Measurements from ENCODE around the gene EHMT1. TPM values are rescaled to one million over a fixed set of nuclear protein-coding genes. Genes with fewer than 3 reads are reported as not detected.
A peak's percentile ranks its signal among the peaks of the same experiment; 100 is the strongest.

Gene EHMT1
- total RNA-seq, 1 donor from 2014 or later, result 163 TPM

DNA sequence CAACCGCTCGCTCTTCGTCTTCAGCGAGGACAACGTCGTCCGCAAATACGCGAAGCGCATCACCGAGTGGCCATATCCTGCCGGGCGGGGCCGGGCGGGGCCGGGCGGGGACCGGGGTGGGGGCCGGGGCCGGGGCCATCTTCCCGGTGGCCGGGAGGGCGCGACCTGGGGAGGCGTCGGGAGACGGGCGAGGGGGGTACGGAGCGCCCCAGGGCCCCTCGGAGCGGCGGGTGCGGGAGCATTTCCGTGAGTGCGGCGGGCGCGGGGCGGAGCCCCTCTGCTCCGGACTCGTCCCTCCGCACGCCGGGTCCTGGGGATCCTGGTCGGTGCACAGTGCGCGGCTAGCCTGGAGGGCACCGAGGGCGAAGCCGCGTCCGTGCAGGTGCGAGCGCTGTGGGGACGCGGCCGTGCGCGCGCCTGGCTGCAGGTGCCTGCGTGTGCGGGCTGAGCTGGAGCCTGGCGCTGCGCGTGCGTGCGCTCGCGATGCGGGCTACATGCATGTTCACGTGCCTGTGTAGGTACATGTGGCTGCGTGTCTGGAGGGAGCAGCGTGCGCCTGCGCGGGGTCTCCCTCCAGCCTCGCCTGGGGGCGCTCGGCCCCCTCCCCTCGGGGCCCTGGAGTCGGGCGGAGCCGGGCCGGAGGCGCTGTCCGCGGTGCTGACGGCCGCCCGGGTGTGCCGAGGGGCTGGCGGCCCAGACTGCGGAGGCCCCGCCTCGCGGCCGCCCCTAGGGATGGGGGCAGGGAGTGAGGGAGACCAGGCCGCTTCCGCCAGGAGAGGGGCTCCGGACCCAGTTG lies 259.5 kb downstream of the EHMT1 start:
- no peaks in the 10 kb centered on the region for H3K4me1 Mint-ChIP-seq
- TF ChIP-seq, protein P1, sequence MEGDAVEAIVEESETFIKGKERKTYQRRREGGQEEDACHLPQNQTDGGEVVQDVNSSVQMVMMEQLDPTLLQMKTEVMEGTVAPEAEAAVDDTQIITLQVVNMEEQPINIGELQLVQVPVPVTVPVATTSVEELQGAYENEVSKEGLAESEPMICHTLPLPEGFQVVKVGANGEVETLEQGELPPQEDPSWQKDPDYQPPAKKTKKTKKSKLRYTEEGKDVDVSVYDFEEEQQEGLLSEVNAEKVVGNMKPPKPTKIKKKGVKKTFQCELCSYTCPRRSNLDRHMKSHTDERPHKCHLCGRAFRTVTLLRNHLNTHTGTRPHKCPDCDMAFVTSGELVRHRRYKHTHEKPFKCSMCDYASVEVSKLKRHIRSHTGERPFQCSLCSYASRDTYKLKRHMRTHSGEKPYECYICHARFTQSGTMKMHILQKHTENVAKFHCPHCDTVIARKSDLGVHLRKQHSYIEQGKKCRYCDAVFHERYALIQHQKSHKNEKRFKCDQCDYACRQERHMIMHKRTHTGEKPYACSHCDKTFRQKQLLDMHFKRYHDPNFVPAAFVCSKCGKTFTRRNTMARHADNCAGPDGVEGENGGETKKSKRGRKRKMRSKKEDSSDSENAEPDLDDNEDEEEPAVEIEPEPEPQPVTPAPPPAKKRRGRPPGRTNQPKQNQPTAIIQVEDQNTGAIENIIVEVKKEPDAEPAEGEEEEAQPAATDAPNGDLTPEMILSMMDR (conservative IDR thresholded peaks at IDR 0.05), result no peak
- H3K36me3 Mint-ChIP-seq (ENCODE audit: low read depth), result no peaks in the 10 kb centered on the region
- H3K4me3 Mint-ChIP-seq, result no peak overlapping the region
- H3K27me3 Mint-ChIP-seq (ENCODE audit: low read depth), result peaks cover 37% of the 10 kb centered on the region
- H3K9me3 Mint-ChIP-seq, result no peaks in the 10 kb centered on the region
- H3K27ac Mint-ChIP-seq (ENCODE audit: unreplicated experiment), result no peak overlapping the region
- peak; percentile 74 for DNase-seq (ENCODE audit: low read depth, low spot score)

DNA sequence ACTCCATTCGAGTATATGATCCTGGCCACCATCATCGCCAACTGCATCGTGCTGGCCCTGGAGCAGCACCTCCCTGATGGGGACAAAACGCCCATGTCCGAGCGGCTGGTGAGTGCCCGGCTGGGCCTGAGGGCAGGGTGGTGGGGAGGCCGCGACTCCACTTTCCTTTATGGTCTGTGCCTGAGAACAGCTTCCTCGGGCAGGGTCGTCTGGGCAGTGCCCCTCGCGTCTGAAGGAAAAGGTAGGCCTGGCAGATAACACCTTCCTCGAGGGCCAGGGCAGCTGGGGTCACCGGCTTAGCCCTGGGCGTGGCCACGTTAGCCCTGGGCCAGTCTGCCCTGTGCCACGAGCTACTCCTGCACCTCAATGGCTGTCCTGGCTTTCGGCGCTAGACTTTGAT lies 260.2 kb downstream of the EHMT1 start:
- Mint-ChIP-seq H3K36me3 (ENCODE audit: low read depth) (no peaks in the 10 kb centered on the region), H3K9me3 (no peaks in the 10 kb centered on the region), H3K27me3 (ENCODE audit: low read depth) (peaks cover 32% of the 10 kb centered on the region), H3K4me1 (no peaks in the 10 kb centered on the region), H3K27ac (ENCODE audit: unreplicated experiment) (no peak overlapping the region), H3K4me3 (no peak overlapping the region)
- no peak for DNase-seq (ENCODE audit: low read depth, low spot score)
- TF ChIP-seq, protein P1 (conservative IDR thresholded peaks at IDR 0.05), result no peak

DNA sequence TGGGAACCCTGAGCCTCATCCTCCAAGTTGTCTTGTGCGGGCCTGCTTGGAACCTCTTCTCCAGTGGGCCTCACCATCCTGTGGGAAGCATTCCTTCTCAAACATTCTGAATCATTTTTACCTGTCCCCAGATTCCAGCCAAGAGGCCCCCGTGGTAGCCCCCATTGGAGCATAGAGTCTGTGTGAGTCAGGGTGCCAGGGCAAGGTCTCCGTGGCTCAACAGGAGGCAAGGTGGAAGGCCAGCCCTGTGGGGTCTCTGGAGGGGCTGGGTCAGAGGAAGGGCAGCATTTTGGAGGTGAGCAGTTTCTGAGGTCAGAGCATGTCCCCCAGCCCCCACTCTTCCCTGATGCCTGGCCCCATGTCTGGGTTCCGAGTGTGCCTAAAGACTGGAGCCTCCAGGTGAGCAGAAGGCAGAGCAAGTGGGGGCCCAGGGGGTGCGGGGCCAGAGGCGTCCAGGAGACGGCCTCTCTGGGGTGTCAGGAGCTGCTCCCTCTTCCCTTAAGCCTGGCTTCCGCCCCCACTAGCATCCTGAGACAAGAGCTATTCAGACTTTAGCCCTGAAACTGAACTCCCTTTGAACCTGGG lies 260.9 kb downstream of the EHMT1 start:
- Mint-ChIP-seq H3K4me3 (no peak overlapping the region), H3K27ac (ENCODE audit: unreplicated experiment) (no peak overlapping the region), H3K4me1 (no peaks in the 10 kb centered on the region), H3K9me3 (no peaks in the 10 kb centered on the region), H3K36me3 (ENCODE audit: low read depth) (no peaks in the 10 kb centered on the region), H3K27me3 (ENCODE audit: low read depth) (peaks cover 30% of the 10 kb centered on the region)
- DNase-seq (ENCODE audit: low read depth, low spot score), result no peak
- TF ChIP-seq, protein P1 (conservative IDR thresholded peaks at IDR 0.05), result no peak

DNA sequence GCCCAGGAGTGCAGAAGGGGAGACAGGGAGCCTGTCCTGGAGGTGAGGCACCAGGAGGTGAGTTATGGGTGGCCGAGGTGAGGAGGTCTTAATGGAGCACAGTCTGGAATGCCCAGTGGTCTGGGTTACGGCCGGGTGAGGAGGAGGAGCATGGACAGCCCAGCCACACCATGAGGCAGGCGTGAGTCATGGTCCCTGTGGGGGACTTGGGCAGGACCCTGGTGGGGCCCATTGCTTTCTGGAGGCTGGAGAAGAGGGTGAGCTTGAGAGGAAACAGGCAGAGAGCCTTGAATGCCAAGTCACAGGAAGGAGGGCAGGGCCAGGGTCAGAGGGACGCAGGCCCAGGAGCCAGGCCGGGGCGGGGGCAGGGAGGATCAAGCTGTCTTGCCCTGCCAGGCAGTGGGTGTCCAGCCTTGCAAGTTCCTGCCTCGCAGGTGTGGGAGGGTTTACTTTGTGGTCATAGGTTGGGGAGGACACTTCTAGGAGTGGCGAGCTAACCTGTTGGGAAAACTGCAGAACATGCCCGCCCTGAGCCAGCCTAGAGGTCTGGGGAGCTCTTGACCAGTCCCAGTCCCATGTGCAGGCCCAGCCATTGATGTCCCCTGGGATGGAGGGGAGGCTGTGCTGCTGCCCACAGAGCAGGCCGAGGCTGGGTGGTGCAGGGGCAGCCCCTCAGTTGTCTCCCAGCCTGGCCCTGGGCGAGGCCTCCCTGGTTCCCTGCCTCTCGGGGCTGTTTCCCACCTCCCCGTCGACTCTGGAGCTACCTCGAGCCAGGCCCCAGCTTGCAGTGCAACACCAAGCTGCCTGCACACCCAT lies 261.6 kb downstream of the EHMT1 start:
- H3K4me3 Mint-ChIP-seq, result no peak overlapping the region
- H3K4me1 Mint-ChIP-seq, result no peaks in the 10 kb centered on the region
- peaks cover 23% of the 10 kb centered on the region for H3K27me3 Mint-ChIP-seq (ENCODE audit: low read depth)
- H3K36me3 Mint-ChIP-seq (ENCODE audit: low read depth), result no peaks in the 10 kb centered on the region
- DNase-seq (ENCODE audit: low read depth, low spot score), result no peak
- H3K9me3 Mint-ChIP-seq, result no peaks in the 10 kb centered on the region
- TF ChIP-seq, protein P1 (conservative IDR thresholded peaks at IDR 0.05), result no peak
- no peak overlapping the region for H3K27ac Mint-ChIP-seq (ENCODE audit: unreplicated experiment)

GRCh38 chr9:137880976-137881530 lies 262.2 kb downstream of the EHMT1 start:
- Mint-ChIP-seq H3K27me3 (ENCODE audit: low read depth) (peaks cover 17% of the 10 kb centered on the region), H3K27ac (ENCODE audit: unreplicated experiment) (no peak overlapping the region), H3K9me3 (no peaks in the 10 kb centered on the region), H3K4me1 (no peaks in the 10 kb centered on the region), H3K4me3 (no peak overlapping the region), H3K36me3 (ENCODE audit: low read depth) (no peaks in the 10 kb centered on the region)
- TF ChIP-seq, protein P1 (conservative IDR thresholded peaks at IDR 0.05), result no peak
- DNase-seq (ENCODE audit: low read depth, low spot score), result no peak

Data from neural crest cell (in vitro differentiated cells).